ENCODE data around the gene CLEC16A. TPM values are rescaled to one million over a fixed set of nuclear protein-coding genes. Genes with fewer than 3 reads are reported as not detected.

The CLEC16A gene
- total and polyA plus RNA-seq, 9 of the 15 experiments (the other 6 are each of a cell fraction or from before 2014, with no cell fraction given): 1.00 to 22.3 (median 10.0) TPM

GRCh38 chr16:11095935-11096334 is 151.6 kb downstream of the CLEC16A start:
- Histone ChIP-seq H3K79me2 (ENCODE audit: control insufficient read depth, insufficient read depth, low read length) (no peaks in the 10 kb centered on the region), H2AFZ (ENCODE audit: low read depth, low read length) (no peak overlapping the region), H3K27me3 (ENCODE audit: control insufficient read depth in 2 of 2, insufficient read depth in 2 of 2, low read length in 2 of 2) (no peaks in the 10 kb centered on the region), H3K4me3 (no peak overlapping the region), H3K9me3 (replicated peaks; ENCODE audit: control insufficient read depth, insufficient read depth, low read depth, low read length) (no peaks in the 10 kb centered on the region), H3K27ac (ENCODE audit: extremely low read depth, low read depth, low read length) (no peak overlapping the region), H3K9ac (ENCODE audit: insufficient read depth in 1 of 2, low read depth in 2 of 2, low read length in 2 of 2) (no peak overlapping the region), H3K36me3 (ENCODE audit: control insufficient read depth, insufficient read depth, low read length) (peaks cover 19% of the 10 kb centered on the region; the same call in 2 of the 3 replicates), H3K4me2 (ENCODE audit: insufficient read depth, low read length) (no peak overlapping the region), H3K9me1 (ENCODE audit: control insufficient read depth, insufficient read depth, low read length) (peaks cover 4% of the 10 kb centered on the region), H3K4me1 (replicated peaks in 1 of 2; ENCODE audit: control insufficient read depth in 2 of 2, insufficient read depth in 2 of 2, low read length in 2 of 2) (peaks cover 47 to 58% of the 10 kb centered on the region in 2 experiments), H4K20me1 (replicated peaks; ENCODE audit: control insufficient read depth, insufficient read depth, low read length) (peaks cover 15% of the 10 kb centered on the region; the same call in 1 of the 2 replicates)
- intact Hi-C loops (cut with micrococcal nuclease) (no loop called here), in situ Hi-C loops (cut with MboI) (no loop called here)
- BruUV-seq (replicated peaks): no TSS peak
- DNase-seq (ENCODE audit: extremely low read depth in 1 of 4, low spot score in 3 of 4): no peak
- ChIA-PET POLR2A (interaction anchor here (0.7 kb wide), 1 partner anchor 96 kb away, joined by 3 read pairs; no protein-coding TSS in a partner anchor), CTCF (ENCODE audit: low intra/inter-chr PET ratio) (no interaction called here)
- 84% methylated on average over 3 of the region's 4 CpGs for WGBS (ENCODE audit: insufficient coverage, low coverage, missing lambda C conversion rate)
- peak; percentile 11 for FAIRE-seq
- ATAC-seq: no peak
- no peak for TF ChIP-seq MEF2A (IDR thresholded peaks at IDR 0.05; ENCODE audit: control insufficient read depth, low read depth, low read length)
- peak; percentile 54 for TF ChIP-seq RBM25 (IDR thresholded peaks at IDR 0.05; ENCODE audit: low read depth, low read length, severe bottlenecking)
- TF ChIP-seq ZNF354B (CRISPR knock-in tag; IDR thresholded peaks at IDR 0.05): no peak
- no peak for TF ChIP-seq CHD2 (IDR thresholded peaks at IDR 0.05; ENCODE audit: low read depth, low read length)
- no peak for TF ChIP-seq ZNF639 (CRISPR knock-in tag; conservative IDR thresholded peaks at IDR 0.05 in 1 of 2, IDR thresholded peaks at IDR 0.05 in 1 of 2)
- TF ChIP-seq ETV1 (tag; conservative IDR thresholded peaks at IDR 0.05; ENCODE audit: low read depth): no peak
- no peak for TF ChIP-seq MAFF (IDR thresholded peaks at IDR 0.05; ENCODE audit: low read length)
- TF ChIP-seq ZNF121 (CRISPR knock-in tag; conservative IDR thresholded peaks at IDR 0.05): peak; percentile 99
- no peak for TF ChIP-seq TEAD2 (tag; IDR thresholded peaks at IDR 0.05)
- no peak for TF ChIP-seq POU5F1 (IDR thresholded peaks at IDR 0.05; ENCODE audit: borderline replicate concordance, low read depth, low read length, partially characterized antibody)
- TF ChIP-seq ZNF165 (CRISPR knock-in tag; IDR thresholded peaks at IDR 0.05; ENCODE audit: borderline replicate concordance): no peak
- peak; percentile 54; the same call in 1 of the 2 replicates for TF ChIP-seq BCOR (IDR thresholded peaks at IDR 0.05)
- 0 out of 2 replicates have a peak, but pooled peaks have one; percentile 2 for TF ChIP-seq ZNF384 (IDR thresholded peaks at IDR 0.05; ENCODE audit: low read depth, low read length)
- no peak for TF ChIP-seq NCOA2 (IDR thresholded peaks at IDR 0.05; ENCODE audit: partially characterized antibody in 2 of 2)
- TF ChIP-seq MLLT1 (IDR thresholded peaks at IDR 0.05): no peak
- TF ChIP-seq ZNF561 (CRISPR knock-in tag; conservative IDR thresholded peaks at IDR 0.05): no peak
- TF ChIP-seq RFX5 (IDR thresholded peaks at IDR 0.05; ENCODE audit: low read depth, low read length): no peak
- no peak for TF ChIP-seq RUNX1 (IDR thresholded peaks at IDR 0.05; ENCODE audit: low read depth)
- TF ChIP-seq NFRKB (IDR thresholded peaks at IDR 0.05; ENCODE audit: low read depth): no peak
- TF ChIP-seq PCBP1 (IDR thresholded peaks at IDR 0.05; ENCODE audit: low read depth, low read length, poor library complexity, severe bottlenecking): no peak
- no peak for TF ChIP-seq ZNF444 (CRISPR knock-in tag; IDR thresholded peaks at IDR 0.05)

Measured in K562 (cell line).